Activated CD8-positive, alpha-beta memory T cell treated with anti-CD3 and anti-CD28 coated beads for 1 hour (primary cell): ENCODE measurements around the gene RPS13.
A peak's percentile ranks its signal among the peaks of the same experiment; 100 is the strongest.
"Not testable (repeated sequence)": the region's sequence is repeated elsewhere in the genome, so short reads cannot be mapped to it uniquely, and the experiment has no call there.

ENCODE experiments used
- DNase-seq, 2 donors: peaks; one replicate each; pipeline ENCODE4 v3.0.0-alpha.2; 2020; ENCODE audit warnings: low read depth in 1 of 2; ENCODE audit errors: extremely low read depth in 1 of 2

RPS13 gene

DNA sequence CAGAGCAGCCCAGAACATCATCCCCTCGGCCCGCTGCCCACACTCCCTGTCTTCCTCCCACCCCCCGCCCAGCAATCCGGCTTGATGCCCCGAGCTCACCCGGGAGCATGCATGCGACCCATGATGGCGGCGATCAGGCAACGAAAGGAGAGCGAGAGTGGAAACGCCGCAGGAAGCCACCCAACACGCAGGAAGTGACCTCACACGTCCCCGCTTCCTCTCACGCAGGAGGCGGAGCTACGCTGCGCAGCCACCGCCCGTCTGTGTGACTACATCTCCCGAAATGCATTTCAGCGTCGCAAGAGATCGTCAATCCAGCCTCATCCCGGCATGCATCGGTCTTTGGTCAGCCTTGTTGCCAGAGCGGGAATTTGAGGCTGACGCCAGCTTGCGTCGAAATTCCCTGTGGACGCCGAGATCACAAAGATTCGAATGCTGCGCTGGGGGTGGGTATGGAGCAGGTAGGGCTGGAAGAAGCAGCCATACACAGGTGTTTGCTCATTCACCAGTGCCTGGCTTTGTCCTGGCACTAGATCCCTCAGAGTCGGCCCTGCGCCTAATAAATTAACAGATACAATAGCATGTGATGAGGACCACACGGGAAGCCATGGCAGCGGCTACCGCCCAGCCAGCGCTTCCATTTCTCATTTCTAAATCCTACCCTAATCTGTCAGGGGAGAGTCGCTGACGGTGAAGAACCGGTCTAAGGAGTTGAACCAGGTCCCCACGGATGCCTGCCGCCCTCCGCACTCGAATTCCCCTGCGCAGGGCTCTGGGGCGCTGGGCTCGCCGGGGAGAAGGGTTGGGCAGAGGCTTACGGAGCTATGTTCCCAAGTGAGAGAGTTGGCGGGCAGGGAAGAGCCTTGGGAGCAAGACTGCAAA lies at the start of gene RPS13:
RPS13 (minus strand) TSS at position 148 of the 882 bp plus-strand sequence; CDS start at position 122, 26 bp downstream.
- DNase-seq: peak; percentile 81 to 88

DNA sequence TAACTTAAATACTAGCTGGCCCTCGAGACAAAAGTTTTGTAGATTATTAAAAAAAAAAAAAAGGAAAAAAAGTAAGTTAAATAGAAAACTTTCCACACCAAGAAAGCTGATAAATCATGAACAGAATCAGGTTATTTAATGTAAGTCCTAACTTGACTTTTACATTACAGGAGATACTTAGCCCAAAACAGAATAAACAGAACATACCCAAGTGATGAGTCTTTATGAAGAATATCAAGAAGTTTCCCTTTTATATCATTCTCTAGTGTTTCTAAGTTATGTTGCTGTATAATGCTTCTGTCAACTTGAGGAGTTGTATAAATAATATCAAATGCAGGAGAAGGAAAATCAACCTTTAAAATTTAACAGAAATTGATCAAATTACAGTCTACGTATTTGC lies 44.5 kb upstream of the RPS13 start:
- no peak for DNase-seq

DNA sequence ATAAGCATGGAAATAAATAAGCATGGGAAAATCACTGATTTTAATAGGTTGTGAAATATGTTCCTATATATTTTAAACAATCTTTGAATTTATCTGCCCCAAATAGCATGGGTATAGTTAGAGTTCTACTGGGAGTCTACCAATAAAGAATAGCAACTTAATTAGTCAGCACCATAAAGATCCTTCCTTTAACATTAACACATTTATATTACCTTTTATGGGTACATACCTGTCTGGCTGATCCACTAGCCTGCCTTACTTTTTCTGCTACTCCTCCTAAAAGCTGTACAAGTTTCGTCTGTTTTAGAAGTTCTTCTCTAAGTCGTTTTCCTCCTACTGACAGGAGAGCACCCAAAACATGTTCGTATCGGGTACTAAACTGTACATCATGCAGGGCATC lies 39.8 kb upstream of the RPS13 start:
- DNase-seq: no peak

DNA sequence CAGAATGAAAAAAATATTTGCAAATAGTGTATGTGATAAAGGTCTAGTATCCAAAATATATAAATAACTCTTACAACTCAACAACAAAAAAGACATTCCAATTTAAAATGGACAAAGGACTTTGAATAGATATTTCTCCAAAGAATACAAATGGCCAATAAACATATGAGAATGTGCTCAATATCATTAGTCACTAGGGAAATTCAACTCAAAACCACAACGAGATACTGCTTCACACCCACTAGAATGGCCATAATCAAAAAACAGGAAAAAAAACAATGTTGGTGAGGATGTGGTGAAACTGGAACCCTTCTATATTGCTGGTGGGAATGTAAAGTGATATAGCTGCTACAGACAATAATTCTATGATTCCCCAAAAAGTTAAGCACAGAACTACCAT lies 38.6 kb upstream of the RPS13 start:
- no peak for DNase-seq

DNA sequence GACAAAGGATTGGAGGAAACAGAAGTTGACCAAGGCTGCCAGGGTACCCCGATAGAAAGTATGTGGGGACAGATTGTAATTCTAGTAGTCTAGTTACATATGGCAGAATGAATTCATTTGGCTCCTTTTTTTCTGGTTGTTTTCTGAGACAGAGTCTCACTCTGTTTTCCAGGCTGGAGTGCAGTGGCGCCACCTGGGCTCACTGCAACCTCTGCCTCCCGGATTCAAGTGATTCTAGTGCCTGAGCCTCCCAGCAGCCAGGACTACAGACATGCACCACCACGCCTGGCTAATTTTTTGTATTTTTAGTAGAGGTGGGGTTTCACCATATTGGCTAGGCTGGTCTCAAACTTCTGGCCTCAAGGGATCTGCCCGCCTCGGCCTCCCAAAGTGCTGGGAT lies 30.3 kb upstream of the RPS13 start:
- not testable (repeated sequence) for DNase-seq

DNA sequence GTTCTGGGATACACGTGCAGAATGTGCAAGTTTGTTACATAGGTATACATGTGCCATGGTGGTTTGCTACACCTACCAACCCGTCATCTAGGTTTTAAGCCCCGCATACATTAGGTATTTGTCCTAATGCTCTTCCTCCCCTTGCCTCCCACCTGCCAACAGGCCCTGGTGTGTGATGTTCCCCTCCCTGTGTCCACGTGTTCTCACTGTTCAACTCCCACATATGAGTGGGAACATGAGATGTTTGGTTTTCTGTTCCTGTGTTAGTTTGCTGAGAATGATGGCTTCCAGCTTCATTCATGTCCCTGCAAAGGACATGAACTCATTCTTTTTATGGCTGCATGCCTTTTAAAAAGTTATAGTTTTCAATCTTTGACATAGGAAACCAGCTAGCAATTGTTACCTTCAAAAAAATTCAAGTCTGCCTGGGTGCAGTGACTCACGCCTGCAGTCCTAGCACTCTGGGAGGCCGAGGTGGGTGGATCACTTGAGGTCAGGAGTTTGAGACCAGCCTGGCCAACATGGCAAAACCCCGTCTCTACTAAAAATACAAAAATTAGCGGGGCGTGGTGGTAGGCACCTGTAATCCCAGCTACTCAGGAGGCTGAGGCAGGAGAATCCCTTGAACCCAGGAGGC lies 28.1 kb upstream of the RPS13 start:
- DNase-seq: not testable (repeated sequence)

DNA sequence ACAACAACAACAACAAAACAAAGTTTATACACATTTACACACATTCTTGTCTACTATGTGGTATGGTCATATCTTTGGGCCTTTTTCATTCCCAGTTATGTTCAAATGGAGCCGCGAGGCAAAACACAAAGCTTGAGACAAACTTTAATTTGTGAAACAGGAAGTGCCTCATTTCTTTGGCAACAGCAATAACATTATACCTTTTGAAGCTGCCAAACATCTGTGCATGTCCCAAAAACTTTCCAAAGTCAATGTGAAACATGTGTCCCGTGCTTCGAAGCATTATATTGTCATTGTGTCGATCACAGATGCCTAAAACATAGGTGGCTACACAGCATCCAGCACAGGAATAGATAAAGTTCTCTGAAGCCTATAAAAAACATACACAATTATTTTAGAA lies 25.0 kb upstream of the RPS13 start:
- no peak for DNase-seq

DNA sequence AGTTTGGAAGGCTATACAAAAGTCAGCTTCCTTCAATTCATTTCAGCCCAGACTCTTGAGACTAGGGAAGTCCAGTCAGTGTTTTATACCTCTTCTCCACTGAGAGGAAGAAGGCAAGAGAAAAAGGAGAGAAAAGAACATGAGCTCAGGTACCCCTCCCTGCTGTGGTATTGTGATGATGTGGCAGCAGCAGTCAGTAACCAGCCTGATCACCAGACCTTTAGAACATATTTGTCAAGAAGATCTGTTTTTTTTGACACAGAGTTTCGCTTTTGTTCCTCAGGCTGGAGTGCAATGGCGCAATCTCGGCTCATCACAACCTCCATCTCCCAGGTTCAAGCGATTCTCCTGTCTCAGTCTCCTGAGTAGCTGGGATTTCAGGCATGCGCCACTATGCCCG lies 21.2 kb upstream of the RPS13 start:
- no peak for DNase-seq

DNA sequence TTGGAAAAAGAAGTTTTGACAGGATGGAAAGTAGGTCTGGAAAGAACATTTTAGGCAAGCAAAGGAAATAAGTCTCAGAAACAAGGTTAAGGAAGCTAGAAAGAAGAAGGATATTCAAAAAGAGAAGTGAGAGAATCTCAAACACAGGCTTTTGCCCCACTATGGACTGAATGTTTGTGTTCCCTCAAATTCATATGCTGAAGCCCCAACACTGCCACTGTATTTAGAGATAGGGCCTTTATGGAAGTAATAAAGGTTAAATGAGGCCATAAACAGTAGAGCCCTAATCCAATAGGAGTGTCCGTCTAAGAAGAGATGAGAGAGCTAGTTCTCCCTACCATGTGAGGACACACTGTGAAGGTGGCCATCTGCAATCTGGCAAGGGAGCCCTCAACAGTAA lies 20.6 kb upstream of the RPS13 start:
- no peak for DNase-seq

DNA sequence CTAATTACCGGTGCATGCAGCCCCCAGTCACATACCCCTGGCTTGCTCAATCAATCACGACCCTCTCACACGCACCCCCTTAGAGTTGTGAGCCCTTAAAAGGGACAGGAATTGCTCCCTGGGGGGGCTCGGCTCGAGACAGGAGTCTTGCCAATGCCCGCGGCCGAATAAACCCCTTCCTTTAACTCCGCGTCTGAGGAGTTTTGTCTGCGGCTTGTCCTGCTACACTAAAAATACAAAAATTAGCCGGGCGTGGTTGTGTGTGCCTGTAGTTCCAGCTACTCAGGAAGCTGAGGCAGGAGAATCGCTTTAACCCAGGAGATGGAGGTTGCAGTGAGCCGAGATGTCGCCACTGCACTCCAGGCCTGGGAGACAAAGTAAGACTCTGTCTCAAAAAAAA lies 8.5 kb upstream of the RPS13 start:
- DNase-seq: not testable (repeated sequence)

DNA sequence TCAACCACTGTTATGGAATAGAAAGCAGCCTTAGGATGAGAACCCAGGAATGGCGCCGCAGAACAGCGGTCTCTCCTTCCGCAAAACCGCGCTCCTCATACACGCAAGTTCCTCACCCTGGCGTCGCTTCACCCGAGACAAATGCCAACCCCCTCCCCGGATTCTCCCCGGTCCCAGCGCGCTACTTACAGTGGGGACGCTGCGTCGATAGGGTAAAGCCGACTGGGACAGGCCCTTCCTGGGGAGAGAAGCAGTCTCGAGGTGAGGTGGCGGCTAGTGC lies 287 bp downstream of the RPS13 start:
- DNase-seq: peak in 1 of 2 donors; percentile 19

DNA sequence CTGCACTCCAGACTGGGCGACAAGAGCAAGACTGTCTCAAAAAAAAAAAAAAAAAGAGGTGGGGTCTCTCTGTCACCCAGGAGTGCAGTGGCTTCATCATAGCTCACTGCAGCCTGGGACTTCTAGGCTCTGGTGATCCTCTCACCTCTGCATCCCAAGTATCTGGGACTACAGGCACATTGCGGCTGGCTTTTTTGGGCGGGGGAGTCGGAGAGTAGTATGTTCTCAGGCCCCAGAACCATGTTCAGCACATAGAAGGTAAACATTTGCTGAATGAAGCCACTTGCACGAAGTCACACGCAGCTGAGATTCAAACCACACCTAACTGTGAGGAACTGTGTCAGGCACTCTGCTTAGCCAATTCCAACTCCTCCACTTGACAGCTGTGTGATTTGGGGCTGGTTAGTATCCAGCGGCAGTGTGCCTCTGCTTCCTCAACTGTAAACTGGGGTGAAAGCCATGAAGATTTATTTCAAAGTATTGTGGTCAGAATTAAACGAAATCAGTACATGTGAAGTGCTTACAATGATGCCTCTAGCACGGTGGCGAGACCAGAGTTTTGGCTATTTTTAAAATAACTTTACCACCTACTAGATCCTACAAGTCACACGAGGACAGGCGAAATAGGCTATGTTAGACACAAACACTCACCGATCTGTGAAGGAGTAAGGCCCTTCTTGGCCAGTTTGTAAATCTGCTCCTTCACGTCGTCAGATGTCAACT lies 789 bp downstream of the RPS13 start:
- DNase-seq: no peak

DNA sequence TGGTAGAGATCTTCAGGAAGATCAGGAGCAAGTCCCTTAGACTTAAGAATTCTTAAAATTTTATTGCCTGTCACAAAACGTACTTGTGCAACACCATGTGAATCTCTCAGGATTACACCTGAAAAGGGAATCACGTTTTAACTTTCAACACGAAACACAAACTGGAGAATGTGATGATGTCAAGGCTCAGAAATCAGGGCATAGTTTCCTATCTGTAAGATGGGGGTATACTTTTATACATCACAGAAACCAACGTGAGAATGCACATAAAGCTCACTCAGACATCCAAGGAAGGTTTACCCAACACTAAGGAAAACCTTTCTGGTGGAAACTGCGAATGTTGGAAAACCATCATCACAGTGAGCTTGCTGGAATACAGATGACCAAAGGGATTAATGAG lies 2.0 kb downstream of the RPS13 start:
- DNase-seq: no peak

DNA sequence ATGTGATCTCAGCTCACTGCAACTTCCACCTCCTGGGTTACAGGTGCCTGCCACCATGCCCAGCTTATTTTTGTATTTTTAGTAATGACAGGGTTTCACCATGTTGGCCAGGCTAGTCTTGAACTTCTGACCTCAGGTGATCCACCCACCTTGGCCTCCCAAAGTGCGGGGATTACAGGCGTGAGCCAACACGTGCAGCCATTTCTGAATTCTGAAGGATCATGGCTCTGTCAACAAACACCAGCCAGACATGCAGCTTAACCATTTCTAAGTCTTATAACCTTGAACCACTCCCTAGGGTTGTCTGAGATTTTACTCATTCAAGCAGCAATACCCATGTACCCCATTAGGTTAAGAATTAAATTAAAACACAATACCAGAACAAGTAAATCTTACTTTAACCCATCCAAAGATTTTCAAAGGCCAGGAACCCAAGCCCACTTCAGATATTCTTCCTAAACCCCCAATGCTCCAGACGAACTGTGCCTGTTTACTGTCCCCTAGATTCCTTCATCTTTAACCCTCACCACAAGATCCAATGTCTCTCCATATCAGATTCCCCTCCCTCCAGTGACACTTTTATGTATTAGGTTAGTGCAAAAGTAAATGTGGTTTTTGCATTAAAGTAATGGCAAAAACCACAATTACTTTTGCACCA lies 4.0 kb downstream of the RPS13 start:
- no peak for DNase-seq

DNA sequence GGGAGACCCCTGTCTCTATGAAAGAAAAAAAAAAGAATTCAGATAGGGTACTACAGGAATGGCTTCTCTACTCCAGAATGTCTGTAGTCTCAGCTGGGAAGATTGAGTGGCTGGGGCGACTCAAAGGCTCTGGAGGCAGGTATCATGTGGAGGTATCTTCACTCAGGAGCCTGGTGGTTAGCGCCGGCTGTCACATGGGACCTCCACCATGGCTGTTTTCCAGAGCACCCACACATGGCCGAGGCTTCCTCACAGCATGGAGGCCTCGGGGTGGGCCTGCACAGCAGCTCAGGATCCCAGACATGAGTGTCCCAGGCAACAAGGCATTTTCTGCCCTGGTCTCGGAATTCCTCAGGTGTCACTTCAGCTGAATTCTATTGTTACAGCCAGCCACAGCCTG lies 10.1 kb downstream of the RPS13 start:
- DNase-seq: no peak

DNA sequence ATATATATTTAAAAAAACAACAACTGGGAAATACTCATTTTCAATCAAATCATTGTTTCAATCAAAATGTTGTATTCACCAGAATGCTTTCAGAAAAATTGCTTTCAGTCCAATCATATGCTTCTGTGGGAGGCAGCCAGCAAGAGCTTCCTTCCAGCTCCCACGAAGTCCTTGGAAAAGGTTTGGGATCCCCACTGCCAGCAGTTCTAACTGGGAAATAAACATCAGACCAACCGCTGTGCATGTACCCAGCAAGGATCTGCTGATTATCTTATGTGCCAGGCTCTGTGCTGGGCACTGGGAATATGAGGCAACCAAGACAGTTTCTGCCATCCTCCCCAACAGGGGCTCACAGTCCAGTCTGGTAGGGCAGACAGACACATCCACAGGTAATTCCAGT lies 10.8 kb downstream of the RPS13 start:
- DNase-seq: no peak

DNA sequence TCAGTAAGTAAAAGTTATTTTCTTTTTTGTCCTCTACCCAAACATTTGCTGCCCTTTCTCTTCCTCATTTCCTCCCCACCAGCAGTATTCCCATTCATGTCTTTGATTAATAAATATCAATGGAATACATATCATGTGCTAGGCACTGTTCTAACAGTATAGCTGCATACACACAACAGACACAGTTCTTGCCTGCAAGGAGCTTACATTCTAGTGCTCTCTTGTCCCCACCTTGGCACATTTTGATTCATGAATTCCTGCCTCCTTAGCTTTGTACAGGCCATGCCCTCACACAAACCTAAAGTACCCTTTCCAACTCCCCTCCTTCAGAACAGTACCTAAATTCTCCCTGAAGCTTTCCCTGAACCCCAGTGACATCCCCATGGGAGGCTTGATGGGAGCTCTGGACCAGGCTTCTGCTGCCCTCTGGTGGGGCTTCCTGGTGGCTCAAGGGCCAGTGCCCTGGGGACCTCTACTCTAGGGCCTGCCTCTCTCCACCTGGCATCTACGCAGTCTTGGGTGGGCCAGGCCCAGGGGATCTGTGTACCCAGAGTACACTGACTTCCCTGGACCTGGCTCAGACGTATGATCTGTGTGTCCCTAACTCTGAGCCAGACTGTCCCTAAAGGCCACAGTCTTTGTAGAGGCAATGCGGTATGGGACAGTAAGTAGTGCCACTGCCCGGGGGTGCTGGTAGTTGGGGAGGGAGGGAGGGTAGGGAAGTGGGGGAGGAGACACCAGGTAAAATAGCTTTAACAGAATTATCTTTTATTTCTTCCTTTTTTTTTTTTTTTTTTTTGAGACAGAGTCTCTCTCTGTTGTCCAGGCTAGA lies 14.1 kb downstream of the RPS13 start:
- DNase-seq: no peak

DNA sequence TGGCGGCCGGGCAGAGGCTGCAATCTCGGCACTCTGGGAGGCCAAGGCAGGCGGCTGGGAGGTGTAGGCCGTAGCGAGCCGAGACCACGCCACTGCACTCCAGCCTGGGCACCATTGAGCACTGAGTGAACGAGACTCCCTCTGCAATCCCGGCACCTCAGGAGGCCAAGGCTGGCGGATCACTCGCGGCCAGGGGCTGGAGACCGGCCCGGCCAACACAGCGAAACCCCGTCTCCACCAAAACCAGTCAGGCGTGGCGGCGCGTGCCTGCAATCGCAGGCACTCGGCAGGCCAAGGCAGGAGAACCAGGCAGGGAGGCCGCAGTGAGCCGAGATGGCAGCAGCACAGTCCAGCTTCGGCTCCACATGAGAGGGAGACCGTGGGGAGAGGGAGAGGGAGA lies 26.3 kb downstream of the RPS13 start:
- DNase-seq: not testable (repeated sequence)

DNA sequence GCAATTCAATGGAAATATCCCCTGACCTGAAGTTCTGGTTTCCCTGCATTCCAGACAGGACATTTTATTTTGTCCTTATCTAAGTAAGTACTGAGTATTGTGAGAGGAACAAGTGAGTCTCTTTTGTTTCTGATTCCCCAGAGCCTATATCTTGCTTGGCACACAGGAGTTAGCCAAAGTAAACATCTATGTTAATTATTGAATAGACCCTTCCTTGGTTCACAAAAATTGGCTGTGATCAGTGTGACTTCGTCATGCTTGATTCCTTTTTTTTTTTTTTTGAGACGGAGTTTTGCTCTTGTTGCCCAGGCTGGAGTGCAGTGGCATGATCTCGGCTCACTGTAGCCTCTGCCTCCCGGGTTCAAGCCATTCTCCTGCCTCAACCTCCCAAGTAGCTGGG lies 29.0 kb downstream of the RPS13 start:
- not testable (repeated sequence) for DNase-seq

DNA sequence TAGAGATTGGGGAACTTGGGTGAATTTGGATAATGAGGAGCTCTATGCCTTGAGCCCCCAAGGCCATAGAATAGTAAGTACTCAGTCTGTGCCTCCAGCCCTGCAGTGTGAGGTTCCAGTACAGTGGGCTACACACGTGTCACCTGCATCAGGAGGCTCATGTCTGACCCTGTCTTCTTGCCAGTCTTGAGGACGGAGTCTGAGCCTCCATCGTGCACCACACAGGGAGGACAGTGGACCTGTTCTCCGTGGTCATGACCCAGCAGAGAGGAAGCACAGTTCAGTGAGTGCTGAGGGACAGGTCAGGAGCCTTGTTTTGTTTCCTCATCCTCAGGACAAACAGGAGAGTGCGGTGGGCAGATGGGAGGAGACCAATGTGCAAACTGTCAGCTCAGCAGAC lies 30.8 kb downstream of the RPS13 start:
- no peak for DNase-seq
